Measurements from ENCODE around the gene CERS6.
"Not testable (repeated sequence)": the region's sequence is repeated elsewhere in the genome, so short reads cannot be mapped to it uniquely, and the experiment has no call there.

Gene CERS6

GRCh38 chr2:168455645-168456520, at the start of gene CERS6:
Gene CERS6 (plus strand): TSS chr2:168456272. CDS start chr2:168456449, 177 bp downstream.
- DNase-seq (ENCODE audit: low spot score), result peak; percentile 73

- not testable (repeated sequence) for DNase-seq (ENCODE audit: low spot score)
Observed at GRCh38 chr2:168412301-168412700, 43.8 kb upstream of the CERS6 start.

- DNase-seq (ENCODE audit: low spot score), result not testable (repeated sequence)
Observed at GRCh38 chr2:168413101-168413500, 43.0 kb upstream of the CERS6 start.

GRCh38 chr2:168416555-168416954, 39.5 kb upstream of the CERS6 start:
- no peak for DNase-seq (ENCODE audit: low spot score)

GRCh38 chr2:168422584-168422983, 33.5 kb upstream of the CERS6 start:
- no peak for DNase-seq (ENCODE audit: low spot score)

- DNase-seq (ENCODE audit: low spot score), result no peak
Observed at GRCh38 chr2:168424112-168424951, 31.7 kb upstream of the CERS6 start.

GRCh38 chr2:168424971-168425370, 31.1 kb upstream of the CERS6 start:
- no peak for DNase-seq (ENCODE audit: low spot score)

GRCh38 chr2:168426861-168427260, 29.2 kb upstream of the CERS6 start:
- DNase-seq (ENCODE audit: low spot score), result no peak

- no peak for DNase-seq (ENCODE audit: low spot score)
Observed at GRCh38 chr2:168427451-168427850, 28.6 kb upstream of the CERS6 start.

- no peak for DNase-seq (ENCODE audit: low spot score)
Observed at GRCh38 chr2:168428431-168428830, 27.6 kb upstream of the CERS6 start.

GRCh38 chr2:168429988-168430387, 26.1 kb upstream of the CERS6 start:
- no peak for DNase-seq (ENCODE audit: low spot score)

GRCh38 chr2:168430431-168430830, 25.6 kb upstream of the CERS6 start:
- no peak for DNase-seq (ENCODE audit: low spot score)

- DNase-seq (ENCODE audit: low spot score), result no peak
Observed at GRCh38 chr2:168431301-168432024, 24.6 kb upstream of the CERS6 start.

GRCh38 chr2:168432100-168432499, 24.0 kb upstream of the CERS6 start:
- no peak for DNase-seq (ENCODE audit: low spot score)

GRCh38 chr2:168432565-168433186, 23.4 kb upstream of the CERS6 start:
- no peak for DNase-seq (ENCODE audit: low spot score)

GRCh38 chr2:168433527-168433926, 22.5 kb upstream of the CERS6 start:
- DNase-seq (ENCODE audit: low spot score), result no peak

GRCh38 chr2:168434146-168434545, 21.9 kb upstream of the CERS6 start:
- no peak for DNase-seq (ENCODE audit: low spot score)

GRCh38 chr2:168436840-168437239, 19.2 kb upstream of the CERS6 start:
- no peak for DNase-seq (ENCODE audit: low spot score)

GRCh38 chr2:168438553-168438952, 17.5 kb upstream of the CERS6 start:
- no peak for DNase-seq (ENCODE audit: low spot score)

GRCh38 chr2:168439536-168439935, 16.5 kb upstream of the CERS6 start:
- no peak for DNase-seq (ENCODE audit: low spot score)

- no peak for DNase-seq (ENCODE audit: low spot score)
Observed at GRCh38 chr2:168441214-168441872, 14.7 kb upstream of the CERS6 start.
